ENCODE data around the gene EEF2.
A peak's percentile ranks its signal among the peaks of the same experiment; 100 is the strongest.

Gene EEF2

DNA sequence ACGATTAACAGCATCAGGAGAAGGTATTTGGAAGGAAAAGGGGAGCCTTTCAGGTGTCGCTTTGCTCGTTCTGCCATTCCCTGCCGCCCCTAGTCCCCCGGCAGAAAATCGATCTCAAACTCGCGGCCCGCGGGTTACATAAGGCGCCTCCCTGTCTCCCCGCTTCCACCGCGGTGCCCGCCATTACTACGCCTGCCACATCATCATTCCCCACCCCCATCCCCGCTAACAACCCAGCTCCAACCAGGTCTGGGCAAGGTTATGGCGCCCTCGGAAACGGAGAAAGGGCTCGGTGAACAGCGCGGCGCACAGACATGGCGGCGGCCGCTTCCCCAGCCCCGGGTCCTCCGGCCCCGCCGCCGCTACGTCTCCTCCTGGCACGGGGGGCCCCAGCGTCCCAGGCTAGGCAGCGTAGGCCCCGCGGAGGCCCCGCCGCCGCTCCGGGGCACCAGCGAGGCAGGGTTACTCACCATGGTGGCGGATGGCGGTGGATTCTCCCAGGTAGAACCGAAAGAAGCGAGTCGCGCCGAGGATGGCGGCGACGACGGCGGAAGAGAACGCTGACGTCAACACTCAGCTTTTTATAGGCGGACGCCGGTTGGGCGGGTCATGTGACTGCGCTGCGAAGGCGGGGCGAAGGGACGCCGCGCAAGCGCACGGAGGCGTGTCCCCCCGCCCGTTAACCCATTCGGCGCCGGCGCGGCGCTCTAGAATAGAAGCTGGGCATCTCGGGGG is at the start of gene EEF2:
TSS of gene EEF2 (minus strand) at position 556 of the 735 bp plus-strand sequence. CDS start at position 473, 83 bp downstream.
- peak; percentile 98 for DNase-seq (ENCODE audit: low spot score)

GRCh38 chr19:4034048-4035017 is 49.1 kb upstream of the EEF2 start:
- DNase-seq (ENCODE audit: low spot score): no peak

DNA sequence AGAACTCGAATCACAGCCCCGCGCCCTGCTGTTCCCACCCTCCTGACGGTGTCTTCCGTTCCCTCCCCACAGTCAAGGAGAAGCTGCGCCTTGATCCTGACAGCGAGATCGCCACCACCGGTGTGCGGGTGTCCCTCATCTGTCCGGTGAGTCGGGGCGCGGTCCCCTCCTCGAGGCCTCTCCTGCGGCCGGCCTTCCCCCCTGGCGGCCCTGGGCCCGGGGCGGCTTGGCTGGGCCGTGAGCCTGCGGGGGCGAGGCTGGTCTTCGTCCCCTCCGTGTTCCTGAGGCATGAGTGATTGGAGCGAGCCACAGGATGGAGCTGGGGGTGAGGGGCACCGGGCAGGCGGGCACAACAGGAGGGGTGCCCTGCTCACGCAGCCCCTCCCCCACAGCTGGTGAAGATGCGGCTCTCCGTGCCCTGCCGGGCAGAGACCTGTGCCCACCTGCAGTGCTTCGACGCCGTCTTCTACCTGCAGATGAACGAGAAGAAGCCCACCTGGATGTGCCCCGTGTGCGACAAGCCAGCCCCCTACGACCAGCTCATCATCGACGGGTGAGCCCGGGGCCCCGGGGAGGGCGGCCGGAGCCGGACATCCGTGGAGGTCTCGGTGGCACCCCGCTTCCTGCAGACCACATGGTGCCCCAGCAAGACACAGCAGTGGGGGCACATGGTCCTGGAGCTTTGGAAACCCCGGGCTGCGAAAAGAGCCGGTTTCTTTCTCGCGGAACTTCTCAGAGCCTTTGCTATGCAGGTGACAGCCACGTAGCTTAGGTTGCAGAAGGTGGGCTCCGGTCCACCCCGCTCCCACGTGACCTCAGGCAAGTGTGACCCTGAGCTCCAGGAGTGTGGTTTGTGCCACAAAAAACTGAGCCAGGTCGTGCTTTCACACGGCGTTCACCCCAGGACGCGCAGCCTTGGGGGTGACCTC is 48.0 kb upstream of the EEF2 start:
- DNase-seq (ENCODE audit: low spot score): no peak

DNA sequence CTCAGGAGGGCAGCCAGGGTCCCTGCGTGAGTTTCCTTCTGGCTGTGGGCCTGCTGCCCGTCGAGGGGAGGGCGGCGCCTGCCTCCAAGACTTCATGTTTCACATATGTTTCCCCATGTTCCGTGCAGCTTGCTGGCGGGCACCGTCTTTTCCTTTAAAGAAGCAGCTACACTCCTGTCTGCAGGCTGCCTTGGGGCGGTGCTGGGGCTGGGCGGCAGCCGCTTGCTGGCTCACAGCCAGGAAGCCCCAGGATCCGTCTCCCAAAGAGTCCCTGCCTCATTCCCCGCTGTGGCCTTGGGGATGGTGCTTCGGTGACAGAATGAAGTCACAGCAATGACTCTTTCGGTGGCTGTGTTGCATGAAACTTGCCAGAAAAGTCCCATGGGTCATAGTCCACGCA is 47.2 kb upstream of the EEF2 start:
- no peak for DNase-seq (ENCODE audit: low spot score)

DNA sequence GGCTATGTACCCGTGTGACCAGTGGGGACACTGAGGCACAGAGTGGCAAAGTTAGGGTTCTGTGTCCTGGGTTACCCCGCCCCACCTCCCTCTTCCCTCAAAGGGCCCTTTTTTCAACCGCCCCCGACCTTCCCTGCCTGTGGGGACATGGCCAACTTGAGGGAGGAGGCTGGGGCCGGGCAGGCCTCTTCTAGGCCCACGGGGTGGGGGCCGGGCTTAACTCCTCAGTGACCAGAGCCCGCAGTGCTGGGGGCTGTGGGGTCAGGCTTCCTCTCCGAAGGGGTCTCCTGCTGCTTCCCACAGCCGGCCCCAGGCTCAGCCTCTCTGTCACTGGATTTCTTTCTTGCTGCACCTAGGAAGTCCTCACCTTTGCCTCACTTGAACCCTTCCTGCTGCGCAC is 46.2 kb upstream of the EEF2 start:
- no peak for DNase-seq (ENCODE audit: low spot score)

DNA sequence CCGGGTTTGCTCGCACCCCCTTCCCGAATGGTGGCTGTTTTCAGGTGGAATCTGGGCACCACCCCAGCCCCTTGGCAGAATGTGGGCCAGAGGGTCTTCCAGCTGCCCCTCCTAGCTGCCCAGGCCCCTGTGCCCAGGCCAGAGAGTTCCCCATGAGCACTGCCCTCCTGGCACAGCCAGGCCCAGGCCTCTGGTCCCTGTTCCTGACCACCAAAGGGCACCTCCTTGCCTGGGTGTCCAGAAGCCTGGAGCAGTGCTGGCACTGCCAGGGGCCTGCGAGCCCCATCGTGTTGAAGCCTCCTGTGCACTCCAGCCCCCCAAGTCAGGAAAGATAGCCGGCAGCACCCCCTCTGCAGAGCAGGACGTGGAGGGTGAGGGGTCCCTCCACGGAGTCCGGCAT is 45.7 kb upstream of the EEF2 start:
- DNase-seq (ENCODE audit: low spot score): no peak

DNA sequence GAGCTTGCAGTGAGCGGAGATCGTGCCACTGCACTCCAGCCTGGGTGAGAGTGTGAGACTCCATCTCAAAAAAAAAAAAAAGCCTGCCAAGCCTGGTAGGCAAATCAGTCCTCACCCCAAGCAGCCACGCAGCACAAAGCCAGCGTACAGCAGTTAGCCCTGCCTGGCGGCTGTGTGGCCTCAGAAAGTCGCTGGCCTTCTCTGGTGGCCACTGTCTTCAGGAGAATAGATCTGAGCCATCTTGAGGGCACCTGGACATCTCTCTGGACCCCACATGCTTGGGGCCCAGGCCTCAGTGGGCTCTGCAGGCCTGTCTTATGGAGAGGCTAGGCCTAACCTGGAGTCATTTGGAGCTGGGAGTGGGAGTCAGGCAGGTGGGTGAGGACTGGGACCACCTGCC is 45.3 kb upstream of the EEF2 start:
- DNase-seq (ENCODE audit: low spot score): no peak

- DNase-seq (ENCODE audit: low spot score): no peak
Measured at GRCh38 chr19:4029247-4029614, 44.0 kb upstream of the EEF2 start.

GRCh38 chr19:4028334-4029246 is 43.3 kb upstream of the EEF2 start:
- DNase-seq (ENCODE audit: low spot score): no peak

DNA sequence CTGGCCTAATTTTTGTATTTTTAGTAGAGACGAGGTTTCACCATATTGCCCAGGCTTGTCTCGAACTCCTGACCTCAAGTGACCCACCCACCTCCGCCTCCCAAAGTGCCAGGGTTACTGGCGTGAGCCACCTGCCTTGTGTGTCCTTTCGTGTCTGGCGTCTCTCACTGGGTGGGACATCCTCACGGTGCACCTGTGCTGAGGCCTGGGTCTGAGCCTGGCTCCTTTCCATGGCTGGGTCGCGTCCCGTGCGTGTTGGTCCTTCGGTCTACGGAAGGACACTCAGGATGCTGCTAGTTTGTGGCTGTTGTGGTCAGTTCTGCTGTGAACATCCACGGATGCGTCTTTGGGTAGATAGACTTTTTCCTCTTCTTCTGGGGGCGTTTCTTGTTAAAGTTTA is 41.9 kb upstream of the EEF2 start:
- DNase-seq (ENCODE audit: low spot score): no peak

- no peak for DNase-seq (ENCODE audit: low spot score)
Measured at GRCh38 chr19:4025317-4025716, 40.1 kb upstream of the EEF2 start.

GRCh38 chr19:4023600-4024398 is 38.5 kb upstream of the EEF2 start:
- no peak for DNase-seq (ENCODE audit: low spot score)

DNA sequence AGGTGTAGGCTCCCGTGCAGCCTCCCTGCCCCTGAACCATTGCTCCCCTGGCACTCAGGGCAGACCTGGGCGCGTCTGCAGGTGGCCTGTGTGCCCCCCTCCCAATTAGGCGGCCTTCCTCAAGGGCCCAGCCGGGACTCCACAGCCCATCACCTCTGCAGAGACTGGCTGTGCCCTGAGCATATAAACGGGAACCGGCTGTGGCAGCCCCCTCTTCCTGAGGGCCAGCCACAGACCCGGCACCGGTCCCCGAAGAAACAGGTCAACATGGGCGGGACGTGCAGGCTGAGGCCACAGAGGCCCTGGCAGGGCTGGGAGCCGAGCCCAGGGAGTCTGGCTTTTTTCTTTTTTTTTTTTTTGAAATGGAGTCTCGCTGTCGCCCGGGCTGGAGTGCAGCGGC is 34.3 kb upstream of the EEF2 start:
- no peak for DNase-seq (ENCODE audit: low spot score)

GRCh38 chr19:4018775-4019504 is 33.7 kb upstream of the EEF2 start:
- no peak for DNase-seq (ENCODE audit: low spot score)

- no peak for DNase-seq (ENCODE audit: low spot score)
Measured at GRCh38 chr19:4018140-4018613, 32.9 kb upstream of the EEF2 start.

GRCh38 chr19:4016903-4017638 is 31.8 kb upstream of the EEF2 start:
- DNase-seq (ENCODE audit: low spot score): no peak

DNA sequence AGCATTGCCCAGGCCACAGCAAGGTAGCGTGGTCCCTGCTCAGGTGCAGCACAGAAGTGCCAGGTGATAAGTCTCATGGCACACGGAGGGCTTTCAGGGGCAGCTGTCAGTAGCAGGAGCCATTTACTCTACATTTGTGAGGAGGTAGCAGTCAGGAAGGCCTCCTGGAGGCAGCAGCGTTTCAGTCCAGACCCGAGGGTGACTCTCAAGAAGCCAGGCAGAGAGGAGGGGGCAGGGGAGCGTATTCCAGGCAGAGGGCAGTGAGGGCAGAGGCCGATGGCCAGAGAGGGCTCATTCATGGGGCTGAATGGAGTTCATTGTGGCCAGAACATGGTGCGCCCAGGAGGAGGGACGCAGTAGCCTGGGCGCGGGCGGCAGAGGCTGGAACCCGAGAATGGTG is 31.2 kb upstream of the EEF2 start:
- DNase-seq (ENCODE audit: low spot score): no peak

DNA sequence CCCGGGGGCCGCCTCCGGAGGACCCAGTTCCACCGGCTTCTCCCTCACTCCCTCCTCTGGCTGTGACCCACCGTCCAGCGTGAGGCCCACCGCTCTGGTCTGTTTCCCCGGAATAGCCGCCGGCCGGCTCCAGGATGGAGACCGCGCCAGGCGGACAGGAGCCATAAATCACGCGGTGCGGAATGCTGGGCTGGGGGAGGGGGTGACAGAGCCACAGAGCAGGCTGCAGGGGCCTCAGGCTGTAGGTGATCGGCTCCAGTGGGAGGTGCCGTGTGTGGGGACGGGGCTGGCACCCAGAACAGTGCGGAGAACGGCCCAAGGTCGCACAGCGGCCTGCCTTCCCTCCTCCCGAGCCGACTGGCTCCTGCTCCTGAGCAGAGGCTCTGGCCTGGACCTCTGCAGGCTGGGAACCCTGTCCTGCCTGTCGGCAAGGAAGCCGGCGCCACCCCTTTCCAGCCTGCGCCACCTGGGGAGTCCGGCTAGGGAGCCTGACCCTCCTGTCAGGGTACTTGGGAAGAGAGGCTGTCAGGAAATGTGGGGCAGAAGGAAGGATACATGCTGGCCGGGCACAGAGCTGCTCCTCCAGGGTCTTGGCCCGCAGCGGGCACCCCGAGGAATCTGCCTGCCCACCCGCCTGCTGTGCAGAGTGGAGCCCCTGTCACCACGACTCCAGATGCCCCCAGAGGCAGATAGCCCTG is 30.6 kb upstream of the EEF2 start:
- DNase-seq (ENCODE audit: low spot score): no peak
